OCI-LY7 (cell line): ENCODE measurements around the gene XRCC3. TPM values are rescaled to one million over a fixed set of nuclear protein-coding genes. Genes with fewer than 3 reads are reported as not detected.
A peak's percentile ranks its signal among the peaks of the same experiment; 100 is the strongest.

Experiments
- Bru-seq: library from RNA; stranded (reverse); fragments of 400-500 nt; gene quantifications from one replicate; lab custom pipeline; 2021; lab: Mats Ljungman, UMichigan
- BruChase-seq, 2 experiments: library from RNA; stranded (reverse); fragments of 400-500 nt; gene quantifications; one replicate each; lab custom pipeline; 2021; lab: Mats Ljungman, UMichigan
- BruUV-seq: library from RNA; stranded (reverse); fragments of 400-500 nt; replicated peaks from 2 replicates; lab custom pipeline; 2021; lab: Mats Ljungman, UMichigan
- CTCF ChIA-PET: fragments of 300-600 bp; sonication (Branson Sonifier 250); formaldehyde crosslinking; loops from one replicate; lab custom pipeline; 2022; ENCODE audit warnings: antibody characterized with exemption; ENCODE audit not compliant: unreplicated experiment; lab: Charles Lee
- POLR2A ChIA-PET: fragments of 300-600 bp; sonication (Branson Sonifier 250); formaldehyde crosslinking; loops from one replicate; lab custom pipeline; 2022; ENCODE audit warnings: antibody characterized with exemption; lab: Charles Lee
- DNase-seq: peaks from one replicate; pipeline ENCODE4 v3.0.0-alpha.2; 2015; ENCODE audit warnings: low spot score
- H2AFZ ChIP-seq: fragments of 200-600 bp; sonication (generic), shearing (Covaris generic); 2 replicates; pipeline ENCODE4 v1.6.1; 2014; ENCODE audit warnings: mild to moderate bottlenecking, antibody characterized with exemption, low read length, moderate library complexity
- H3K27ac ChIP-seq: fragments of 200-600 bp; sonication (generic); 2 replicates; pipeline ENCODE4 v1.5.1; 2014; ENCODE audit warnings: mixed run types, low read depth, mild to moderate bottlenecking, moderate library complexity, low read length, inconsistent platforms; ENCODE audit not compliant: poor library complexity, severe bottlenecking
- H3K36me3 ChIP-seq: fragments of 200-600 bp; sonication (generic); 2 replicates; pipeline ENCODE4 v1.6.1; 2014; ENCODE audit warnings: mild to moderate bottlenecking, antibody characterized with exemption, low read length, moderate library complexity, mixed read lengths; ENCODE audit not compliant: insufficient read depth
- H3K4me1 ChIP-seq: fragments of 200-600 bp; sonication (generic); 2 replicates; pipeline ENCODE4 v1.5.1; 2014; ENCODE audit warnings: mild to moderate bottlenecking, low read length; ENCODE audit not compliant: insufficient read depth, poor library complexity, severe bottlenecking
- H3K4me2 ChIP-seq: fragments of 200-600 bp; sonication (generic); 2 replicates; pipeline ENCODE4 v1.6.1; 2014; ENCODE audit warnings: mild to moderate bottlenecking, low read length
- H3K4me3 ChIP-seq: fragments of 200-600 bp; sonication (generic); 2 replicates; pipeline ENCODE4 v1.5.1; 2014; ENCODE audit warnings: mild to moderate bottlenecking, low read depth, low read length; ENCODE audit not compliant: poor library complexity, severe bottlenecking
- H3K79me2 ChIP-seq: fragments of 200-600 bp; sonication (generic); 2 replicates; pipeline ENCODE4 v1.6.1; 2016; ENCODE audit warnings: low read depth, mild to moderate bottlenecking, low read length, moderate library complexity, mixed read lengths; ENCODE audit not compliant: insufficient read depth
- H3K9me2 ChIP-seq: fragments of 200-600 bp; sonication (generic); 2 replicates; pipeline ENCODE4 v1.6.1; 2016; ENCODE audit warnings: mild to moderate bottlenecking, low read length, mixed read lengths; ENCODE audit not compliant: insufficient read depth
- H3K9me3 ChIP-seq: fragments of 200-600 bp; sonication (generic); 2 replicates; pipeline ENCODE4 v1.6.1; 2014; ENCODE audit warnings: mild to moderate bottlenecking, mixed run types, low read length, mixed read lengths
- H4K20me1 ChIP-seq: fragments of 200-600 bp; sonication (generic); 2 replicates; pipeline ENCODE4 v1.6.1; 2014; ENCODE audit warnings: mild to moderate bottlenecking, antibody characterized with exemption, low read length, moderate library complexity, mixed read lengths; ENCODE audit not compliant: insufficient read depth
- EZH2phosphoT487 ChIP-seq: fragments of 200-600 bp; sonication (generic); IDR thresholded peaks from 2 replicates; pipeline ENCODE4 v1.6.1; 2018; ENCODE audit warnings: low read depth, borderline replicate concordance, mild to moderate bottlenecking, mixed run types, antibody characterized with exemption, low read length, moderate library complexity, mixed read lengths
- intact Hi-C: fragments of 100-400 bp; cut with micrococcal nuclease; formaldehyde crosslinking; loops from one replicate; pipeline ENCODE4 v1.10.0; 2022; ENCODE audit not compliant: unreplicated experiment
- long read RNA-seq: library from polyadenylated mRNA; stranded (forward); transcript quantifications from one replicate; pipeline ENCODE4 v2.0.0, GENCODE V29; 2022
- total RNA-seq, 2 experiments: library from RNA; depleted of rRNA in 1 of 2; stranded (reverse); fragments of >200 nt in 1 of 2; shearing (Covaris generic) in 1 of 2; gene quantifications; 2 replicates each; pipeline ENCODE4 v1.2.3, GENCODE V29; 2014 to 2022
- TF ChIP-seq, protein P1 (sequence below): fragments of 200-600 bp; sonication (generic); conservative IDR thresholded peaks from 2 replicates; pipeline ENCODE4 v1.5.1; 2014; ENCODE audit warnings: mild to moderate bottlenecking, antibody characterized with exemption, low read length, moderate library complexity, mixed read lengths

The XRCC3 gene
- total RNA-seq (2014; rRNA removed; shearing (Covaris generic)) (83.6 and 130 TPM in 2 replicates), total RNA-seq (2022) (83.3 and 86.0 TPM in 2 replicates), Bru-seq, nascent RNA (percentile 69 among the genes with signal in this experiment), BruChase-seq, experiment 1, labeled RNA remaining after a 6-hour chase (percentile 70 among the genes with signal in this experiment), BruChase-seq, experiment 2, labeled RNA remaining after a 2-hour chase (percentile 73 among the genes with signal in this experiment)
- long read RNA-seq, transcript XRCC3-211 (10 exons, 2,584 nt): minor isoform, 13 of 142 reads
- long read RNA-seq, transcript XRCC3-201 (9 exons, 2,563 nt): major isoform, 23 of 142 reads
- long read RNA-seq, transcript XRCC3-202 (8 exons, 3,018 nt): minor isoform, 5 of 142 reads
- long read RNA-seq, partial matches to known transcripts: 34 of 142 reads
- long read RNA-seq, other reads (novel, unspliced or antisense): 65 of 142 reads

- no peaks in the 10 kb centered on the region for H3K9me3 ChIP-seq
- H3K27ac ChIP-seq: peak within 1 kb of the TSS; percentile 60
- TF ChIP-seq, protein P1, sequence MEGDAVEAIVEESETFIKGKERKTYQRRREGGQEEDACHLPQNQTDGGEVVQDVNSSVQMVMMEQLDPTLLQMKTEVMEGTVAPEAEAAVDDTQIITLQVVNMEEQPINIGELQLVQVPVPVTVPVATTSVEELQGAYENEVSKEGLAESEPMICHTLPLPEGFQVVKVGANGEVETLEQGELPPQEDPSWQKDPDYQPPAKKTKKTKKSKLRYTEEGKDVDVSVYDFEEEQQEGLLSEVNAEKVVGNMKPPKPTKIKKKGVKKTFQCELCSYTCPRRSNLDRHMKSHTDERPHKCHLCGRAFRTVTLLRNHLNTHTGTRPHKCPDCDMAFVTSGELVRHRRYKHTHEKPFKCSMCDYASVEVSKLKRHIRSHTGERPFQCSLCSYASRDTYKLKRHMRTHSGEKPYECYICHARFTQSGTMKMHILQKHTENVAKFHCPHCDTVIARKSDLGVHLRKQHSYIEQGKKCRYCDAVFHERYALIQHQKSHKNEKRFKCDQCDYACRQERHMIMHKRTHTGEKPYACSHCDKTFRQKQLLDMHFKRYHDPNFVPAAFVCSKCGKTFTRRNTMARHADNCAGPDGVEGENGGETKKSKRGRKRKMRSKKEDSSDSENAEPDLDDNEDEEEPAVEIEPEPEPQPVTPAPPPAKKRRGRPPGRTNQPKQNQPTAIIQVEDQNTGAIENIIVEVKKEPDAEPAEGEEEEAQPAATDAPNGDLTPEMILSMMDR: no peak
- no peak for TF ChIP-seq EZH2phosphoT487
- no TSS peak for BruUV-seq
- peaks cover 41% of the 10 kb centered on the region for H3K79me2 ChIP-seq
- intact Hi-C loops: loop anchor here (1.0 to 2.0 kb wide), 3 partner anchors 17 to 33 kb away; no protein-coding TSS in a partner anchor
- H3K4me3 ChIP-seq: peak within 1 kb of the TSS; percentile 88
- peaks cover 57% of the 10 kb centered on the region for H3K4me1 ChIP-seq
- ChIA-PET POLR2A (interaction anchor here (0.5 to 2.0 kb wide), 6 partner anchors 17 to 1377 kb away, joined by 3 to 8 read pairs (median 3); partner anchors contain the start of gene TDRD9), CTCF (no interaction called here)
- H3K4me2 ChIP-seq: peak within 1 kb of the TSS; percentile 97
- DNase-seq: peak; percentile 99
- peaks cover 8% of the 10 kb centered on the region for H4K20me1 ChIP-seq
- no peaks in the 10 kb centered on the region for H3K9me2 ChIP-seq
- peaks cover 37% of the 10 kb centered on the region; the same call in 1 of the 2 replicates for H3K36me3 ChIP-seq
- no peak within 1 kb of the TSS for H2AFZ ChIP-seq
Observed at GRCh38 chr14:103715052-103716000, at the start of gene XRCC3, which contains the start of gene ZFYVE21. Gene XRCC3 (minus strand): TSS chr14:103715451. CDS start chr14:103711087, 4,364 bp downstream. Gene ZFYVE21 (plus strand): TSS chr14:103715810. CDS start chr14:103715842, 32 bp downstream.

GRCh38 chr14:103763730-103764488, 48.7 kb upstream of the XRCC3 start:
- Histone ChIP-seq H3K4me1 (peaks cover 8% of the 10 kb centered on the region), H3K4me3 (no peak overlapping the region), H4K20me1 (no peaks in the 10 kb centered on the region), H3K9me2 (no peaks in the 10 kb centered on the region), H3K79me2 (no peaks in the 10 kb centered on the region), H2AFZ (no peak overlapping the region), H3K9me3 (no peaks in the 10 kb centered on the region), H3K27ac (no peak overlapping the region), H3K36me3 (no peaks in the 10 kb centered on the region), H3K4me2 (peak overlapping the region; percentile 50; the same call in 1 of the 2 replicates)
- ChIA-PET CTCF (interaction anchor here (0.6 kb wide), 1 partner anchor 32 kb away, joined by 5 read pairs; no protein-coding TSS in a partner anchor), POLR2A (interaction anchor here (1.0 to 1.2 kb wide), 2 partner anchors 11 to 13 kb away, joined by 3 read pairs; no protein-coding TSS in a partner anchor)
- TF ChIP-seq, protein P1: no peak
- TF ChIP-seq EZH2phosphoT487: no peak
- no TSS peak for BruUV-seq
- intact Hi-C loops: no loop called here
- no peak for DNase-seq
